Neural progenitor cell (in vitro differentiated cells): ENCODE measurements around the gene PHACTR1.

Experiments
- CTCF ChIP-seq: fragments of 200-600 bp; sonication (generic); IDR thresholded peaks from 2 replicates; pipeline ENCODE4 v1.5.1; 2017; ENCODE audit warnings: antibody characterized with exemption, mild to moderate bottlenecking
- EZH2 ChIP-seq: fragments of 200-600 bp; sonication (generic); IDR thresholded peaks from 2 replicates; pipeline ENCODE4 v1.6.1; 2017; ENCODE audit warnings: antibody characterized with exemption, mild to moderate bottlenecking, moderate library complexity
- EZH2phosphoT487 ChIP-seq: fragments of 200-600 bp; sonication (generic); IDR thresholded peaks from 2 replicates; pipeline ENCODE4 v1.6.1; 2017; ENCODE audit warnings: antibody characterized with exemption

- no peak for TF ChIP-seq EZH2
- no peak for TF ChIP-seq EZH2phosphoT487
- no peak for TF ChIP-seq CTCF
These were observed 63.2 kb downstream of the PHACTR1 start for GRCh38 chr6:12779772-12780171.
